DND-41 (cell line): Measurements from ENCODE around the gene UBALD1.

Experiments used
- ATAC-seq: fragments of 200-7000 bp; cut with Tn5 transposase; 3 replicates; pipeline ENCODE4 v1.9.1; 2021; ENCODE audit warnings: low read depth; ENCODE audit not compliant: insufficient read depth
- DNase-seq: peaks from one replicate; pipeline ENCODE4 v3.0.0-alpha.2; 2020
- H2AFZ ChIP-seq: 2 replicates; pipeline ENCODE4 v1.6.0; 2012; ENCODE audit warnings: low read depth, low read length
- H3K27ac ChIP-seq: 2 replicates; pipeline ENCODE4 v1.5.1; 2012; ENCODE audit warnings: low read length, inconsistent platforms
- H3K27me3 ChIP-seq: fragments of 200-600 bp; sonication (generic); 2 replicates; pipeline ENCODE4 v1.6.0; 2012; ENCODE audit warnings: low read length, mild to moderate bottlenecking, inconsistent platforms; ENCODE audit not compliant: insufficient read depth, poor library complexity
- H3K36me3 ChIP-seq: 2 replicates; pipeline ENCODE4 v1.5.1; 2012; ENCODE audit warnings: low read length, inconsistent platforms; ENCODE audit not compliant: insufficient read depth
- H3K4me1 ChIP-seq: 2 replicates; pipeline ENCODE4 v1.5.1; 2012; ENCODE audit warnings: mild to moderate bottlenecking, low read length; ENCODE audit not compliant: insufficient read depth
- H3K4me2 ChIP-seq: 2 replicates; pipeline ENCODE4 v1.6.0; 2012; ENCODE audit warnings: mild to moderate bottlenecking, moderate library complexity, low read length, inconsistent platforms; ENCODE audit not compliant: insufficient read depth
- H3K4me3 ChIP-seq, 2 experiments: fragments of 200-600 bp in 1 of 2; shearing (Covaris generic) in 1 of 2; 2 replicates each; pipeline ENCODE4 v1.5.1; 2012 to 2016; ENCODE audit warnings: inconsistent platforms in 2 of 2, low read length in 2 of 2, mild to moderate bottlenecking in 2 of 2, low read depth in 1 of 2, moderate library complexity in 1 of 2
- H3K79me2 ChIP-seq: 2 replicates; pipeline ENCODE4 v1.6.0; 2012; ENCODE audit warnings: low read length, inconsistent platforms; ENCODE audit not compliant: insufficient read depth
- H3K9ac ChIP-seq: 2 replicates; pipeline ENCODE4 v1.6.0; 2012; ENCODE audit warnings: low read depth, mild to moderate bottlenecking, inconsistent platforms, low read length, moderate library complexity
- H3K9me3 ChIP-seq: 2 replicates; pipeline ENCODE4 v1.5.1; 2012; ENCODE audit warnings: low read length, moderate library complexity, mild to moderate bottlenecking, inconsistent platforms; ENCODE audit not compliant: insufficient read depth, severe bottlenecking
- H4K20me1 ChIP-seq: 2 replicates; pipeline ENCODE4 v1.6.0; 2012; ENCODE audit warnings: low read length; ENCODE audit not compliant: insufficient read depth
- CTCF ChIP-seq: IDR thresholded peaks from 2 replicates; pipeline ENCODE4 v1.5.1; 2012; ENCODE audit warnings: borderline replicate concordance, low read length, moderate library complexity, mild to moderate bottlenecking; ENCODE audit not compliant: poor library complexity, severe bottlenecking; ENCODE audit errors: extremely low read depth
- EZH2 ChIP-seq: IDR thresholded peaks from 3 replicates; pipeline ENCODE4 v1.6.1; 2012; ENCODE audit warnings: borderline replicate concordance, low read depth, mild to moderate bottlenecking, moderate library complexity, low read length, inconsistent platforms; ENCODE audit not compliant: severe bottlenecking

Gene UBALD1

GRCh38 chr16:4608704-4608980, 6.0 kb downstream of the UBALD1 start:
- Histone ChIP-seq H3K9ac (no peak overlapping the region), H3K27ac (no peak overlapping the region), H3K79me2 (peaks cover 32% of the 10 kb centered on the region), H3K4me3 (no peak overlapping the region), H4K20me1 (peaks cover 61% of the 10 kb centered on the region), H2AFZ (no peak overlapping the region), H3K36me3 (peaks cover 33% of the 10 kb centered on the region), H3K9me3 (no peaks in the 10 kb centered on the region), H3K4me1 (peaks cover 15% of the 10 kb centered on the region), H3K27me3 (no peaks in the 10 kb centered on the region), H3K4me2 (no peak overlapping the region)
- DNase-seq (no peak), ATAC-seq (no peak)
- TF ChIP-seq CTCF (no peak), EZH2 (no peak)

- Histone ChIP-seq H3K4me2 (no peak overlapping the region), H3K4me1 (peaks cover 9% of the 10 kb centered on the region), H3K9me3 (no peaks in the 10 kb centered on the region), H3K9ac (no peak overlapping the region), H3K27ac (no peak overlapping the region), H2AFZ (no peak overlapping the region), H3K36me3 (peaks cover 29% of the 10 kb centered on the region), H4K20me1 (peaks cover 55% of the 10 kb centered on the region), H3K79me2 (peaks cover 26% of the 10 kb centered on the region), H3K4me3 (no peak overlapping the region), H3K27me3 (no peaks in the 10 kb centered on the region)
- TF ChIP-seq EZH2 (no peak), CTCF (no peak)
- DNase-seq, result no peak
- ATAC-seq, result no peak
Measured at GRCh38 chr16:4607841-4608703, 6.6 kb downstream of the UBALD1 start.

- no peak overlapping the region for H3K9ac ChIP-seq
- H3K79me2 ChIP-seq, result peaks cover 10% of the 10 kb centered on the region
- no peak overlapping the region for H2AFZ ChIP-seq
- H3K4me3 ChIP-seq, result no peak overlapping the region
- H3K9me3 ChIP-seq, result no peaks in the 10 kb centered on the region
- ATAC-seq, result no peak
- no peak for DNase-seq
- peaks cover 41% of the 10 kb centered on the region for H4K20me1 ChIP-seq
- no peak overlapping the region for H3K4me2 ChIP-seq
- no peaks in the 10 kb centered on the region for H3K27me3 ChIP-seq
- H3K27ac ChIP-seq, result no peak overlapping the region
- H3K36me3 ChIP-seq, result peaks cover 23% of the 10 kb centered on the region
- TF ChIP-seq CTCF, result no peak
- TF ChIP-seq EZH2, result no peak
- no peaks in the 10 kb centered on the region for H3K4me1 ChIP-seq
Measured at GRCh38 chr16:4606354-4606753, 8.3 kb downstream of the UBALD1 start.

GRCh38 chr16:4604401-4604800, 10.3 kb downstream of the UBALD1 start:
- no peak overlapping the region for H3K27ac ChIP-seq
- no peak overlapping the region for H3K9ac ChIP-seq
- no peaks in the 10 kb centered on the region for H3K4me1 ChIP-seq
- no peak overlapping the region for H3K4me3 ChIP-seq
- no peak overlapping the region for H3K4me2 ChIP-seq
- H3K36me3 ChIP-seq, result peaks cover 18% of the 10 kb centered on the region
- H2AFZ ChIP-seq, result no peak overlapping the region
- no peaks in the 10 kb centered on the region for H3K9me3 ChIP-seq
- TF ChIP-seq EZH2 (no peak), CTCF (no peak)
- peaks cover 22% of the 10 kb centered on the region for H4K20me1 ChIP-seq
- DNase-seq (no peak), ATAC-seq (no peak; the same call in 2 of the 3 replicates)
- H3K27me3 ChIP-seq, result no peaks in the 10 kb centered on the region
- H3K79me2 ChIP-seq, result no peaks in the 10 kb centered on the region
